HL-60 (cell line): ENCODE data around the gene BABAM2.

Source experiments
- CTCF ChIP-seq: IDR thresholded peaks from one replicate; pipeline ENCODE4 v1.5.1; 2011; ENCODE audit warnings: low read length, control low read depth, inconsistent platforms; ENCODE audit not compliant: insufficient read depth
- POLR2AphosphoS5 ChIP-seq: IDR thresholded peaks from 2 replicates; pipeline ENCODE4 v1.6.1; 2012; ENCODE audit warnings: low read depth

GRCh38 chr2:27935026-27935425 lies 44.5 kb downstream of the BABAM2 start:
- TF ChIP-seq CTCF (no peak), POLR2AphosphoS5 (no peak)
